HCT116 (cell line): ENCODE results near the gene ARPC1B.

Experiments
- EZH2 ChIP-seq: fragments of 200-600 bp; sonication (generic); IDR thresholded peaks from 2 replicates; pipeline ENCODE4 v1.6.1; 2017; ENCODE audit warnings: antibody characterized with exemption, mixed run types
- POLR2A ChIP-seq: IDR thresholded peaks from 2 replicates; pipeline ENCODE4 v1.7.0; 2011; ENCODE audit warnings: borderline replicate concordance; ENCODE audit not compliant: insufficient read depth, insufficient read length; ENCODE audit errors: extremely low read depth
- POLR2AphosphoS5 ChIP-seq: IDR thresholded peaks from 2 replicates; pipeline ENCODE4 v1.6.1; 2011; ENCODE audit warnings: mild to moderate bottlenecking, low read depth, low read length, moderate library complexity
- SIN3A ChIP-seq: IDR thresholded peaks from 2 replicates; pipeline ENCODE4 v1.6.1; 2012; ENCODE audit warnings: low read depth
- TCF7L2 ChIP-seq: IDR thresholded peaks from 2 replicates; pipeline ENCODE4 v1.7.0; 2011; ENCODE audit warnings: borderline replicate concordance, inconsistent platforms; ENCODE audit not compliant: insufficient read depth, insufficient read length; ENCODE audit errors: extremely low read depth
- TF ChIP-seq, protein P1 (sequence below), 3 experiments: fragments of 200-600 bp in 1 of 3; sonication (generic) in 1 of 3; IDR thresholded peaks in 2 of 3; conservative IDR thresholded peaks in 1 of 3; 2 replicates each; pipeline ENCODE4 v1.5.1; 2012 to 2017; ENCODE audit warnings: low read depth in 2 of 3, low read length in 2 of 3, antibody characterized with exemption in 1 of 3, borderline replicate concordance in 1 of 3, control low read depth in 1 of 3, mild to moderate bottlenecking in 1 of 3, mixed read lengths in 1 of 3, mixed run types in 1 of 3, moderate library complexity in 1 of 3; ENCODE audit not compliant: insufficient read depth in 1 of 3
- TF ChIP-seq, protein P2 (sequence below): IDR thresholded peaks from 2 replicates; pipeline ENCODE4 v1.6.1; 2012
- TF ChIP-seq, protein P3 (sequence below): IDR thresholded peaks from 2 replicates; pipeline ENCODE4 v1.6.1; 2012; ENCODE audit warnings: low read depth

DNA sequence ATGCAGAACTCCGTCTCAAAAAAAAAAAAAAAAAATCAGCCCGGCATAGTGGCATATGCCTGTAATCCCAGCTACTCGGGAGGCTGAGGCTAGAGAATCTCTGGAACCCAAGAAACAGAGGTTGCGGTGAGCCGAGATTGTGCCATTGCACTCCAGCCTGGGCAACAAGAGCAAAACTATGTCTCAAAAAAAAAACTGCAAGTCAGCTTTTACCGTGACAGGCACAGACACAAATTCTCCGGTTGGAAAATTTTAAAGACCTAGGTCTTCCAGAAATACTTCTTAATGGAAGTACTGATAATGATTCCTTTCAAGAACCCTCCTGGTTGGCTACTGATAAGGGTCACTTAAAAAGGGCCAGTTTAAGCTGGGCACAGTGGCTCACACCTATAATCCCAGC, 19.4 kb upstream of the ARPC1B start:
- TF ChIP-seq, protein P1, sequence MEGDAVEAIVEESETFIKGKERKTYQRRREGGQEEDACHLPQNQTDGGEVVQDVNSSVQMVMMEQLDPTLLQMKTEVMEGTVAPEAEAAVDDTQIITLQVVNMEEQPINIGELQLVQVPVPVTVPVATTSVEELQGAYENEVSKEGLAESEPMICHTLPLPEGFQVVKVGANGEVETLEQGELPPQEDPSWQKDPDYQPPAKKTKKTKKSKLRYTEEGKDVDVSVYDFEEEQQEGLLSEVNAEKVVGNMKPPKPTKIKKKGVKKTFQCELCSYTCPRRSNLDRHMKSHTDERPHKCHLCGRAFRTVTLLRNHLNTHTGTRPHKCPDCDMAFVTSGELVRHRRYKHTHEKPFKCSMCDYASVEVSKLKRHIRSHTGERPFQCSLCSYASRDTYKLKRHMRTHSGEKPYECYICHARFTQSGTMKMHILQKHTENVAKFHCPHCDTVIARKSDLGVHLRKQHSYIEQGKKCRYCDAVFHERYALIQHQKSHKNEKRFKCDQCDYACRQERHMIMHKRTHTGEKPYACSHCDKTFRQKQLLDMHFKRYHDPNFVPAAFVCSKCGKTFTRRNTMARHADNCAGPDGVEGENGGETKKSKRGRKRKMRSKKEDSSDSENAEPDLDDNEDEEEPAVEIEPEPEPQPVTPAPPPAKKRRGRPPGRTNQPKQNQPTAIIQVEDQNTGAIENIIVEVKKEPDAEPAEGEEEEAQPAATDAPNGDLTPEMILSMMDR (IDR thresholded peaks at IDR 0.05 in 2 of 3, conservative IDR thresholded peaks at IDR 0.05 in 1 of 3; ENCODE audit: borderline replicate concordance in 1 of 3, insufficient read depth in 1 of 3, low read depth in 2 of 3, low read length in 2 of 3): no peak
- TF ChIP-seq TCF7L2: no peak
- TF ChIP-seq, protein P2, sequence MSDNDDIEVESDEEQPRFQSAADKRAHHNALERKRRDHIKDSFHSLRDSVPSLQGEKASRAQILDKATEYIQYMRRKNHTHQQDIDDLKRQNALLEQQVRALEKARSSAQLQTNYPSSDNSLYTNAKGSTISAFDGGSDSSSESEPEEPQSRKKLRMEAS: no peak
- no peak for TF ChIP-seq SIN3A
- TF ChIP-seq POLR2AphosphoS5: no peak
- TF ChIP-seq POLR2A: no peak
- TF ChIP-seq EZH2: no peak
- TF ChIP-seq, protein P3, sequence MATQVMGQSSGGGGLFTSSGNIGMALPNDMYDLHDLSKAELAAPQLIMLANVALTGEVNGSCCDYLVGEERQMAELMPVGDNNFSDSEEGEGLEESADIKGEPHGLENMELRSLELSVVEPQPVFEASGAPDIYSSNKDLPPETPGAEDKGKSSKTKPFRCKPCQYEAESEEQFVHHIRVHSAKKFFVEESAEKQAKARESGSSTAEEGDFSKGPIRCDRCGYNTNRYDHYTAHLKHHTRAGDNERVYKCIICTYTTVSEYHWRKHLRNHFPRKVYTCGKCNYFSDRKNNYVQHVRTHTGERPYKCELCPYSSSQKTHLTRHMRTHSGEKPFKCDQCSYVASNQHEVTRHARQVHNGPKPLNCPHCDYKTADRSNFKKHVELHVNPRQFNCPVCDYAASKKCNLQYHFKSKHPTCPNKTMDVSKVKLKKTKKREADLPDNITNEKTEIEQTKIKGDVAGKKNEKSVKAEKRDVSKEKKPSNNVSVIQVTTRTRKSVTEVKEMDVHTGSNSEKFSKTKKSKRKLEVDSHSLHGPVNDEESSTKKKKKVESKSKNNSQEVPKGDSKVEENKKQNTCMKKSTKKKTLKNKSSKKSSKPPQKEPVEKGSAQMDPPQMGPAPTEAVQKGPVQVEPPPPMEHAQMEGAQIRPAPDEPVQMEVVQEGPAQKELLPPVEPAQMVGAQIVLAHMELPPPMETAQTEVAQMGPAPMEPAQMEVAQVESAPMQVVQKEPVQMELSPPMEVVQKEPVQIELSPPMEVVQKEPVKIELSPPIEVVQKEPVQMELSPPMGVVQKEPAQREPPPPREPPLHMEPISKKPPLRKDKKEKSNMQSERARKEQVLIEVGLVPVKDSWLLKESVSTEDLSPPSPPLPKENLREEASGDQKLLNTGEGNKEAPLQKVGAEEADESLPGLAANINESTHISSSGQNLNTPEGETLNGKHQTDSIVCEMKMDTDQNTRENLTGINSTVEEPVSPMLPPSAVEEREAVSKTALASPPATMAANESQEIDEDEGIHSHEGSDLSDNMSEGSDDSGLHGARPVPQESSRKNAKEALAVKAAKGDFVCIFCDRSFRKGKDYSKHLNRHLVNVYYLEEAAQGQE: no peak
